Thoracic aorta (tissue), 2 donors: Measurements from ENCODE around the gene APBB3. TPM values are rescaled to one million over a fixed set of nuclear protein-coding genes. Genes with fewer than 3 reads are reported as not detected.
A peak's percentile ranks its signal among the peaks of the same experiment; 100 is the strongest.

ENCODE experiments used
- ATAC-seq: fragments of 150-250 bp; one replicate; pipeline ENCODE4 v1.8.0; 2017; ENCODE audit warnings: low read depth; ENCODE audit not compliant: insufficient number of reproducible peaks, low FRiP score
- DNase-seq: peaks from one replicate; pipeline ENCODE4 v3.0.0-alpha.2; 2020; ENCODE audit warnings: low spot score
- H3K27ac ChIP-seq, 2 donors: fragments of 200-600 bp; sonication (generic); 1 replicate in 1 of 2; 2 replicates in 1 of 2; pipeline ENCODE4 v1.5.1; 2016; ENCODE audit warnings: mild to moderate bottlenecking in 2 of 2, moderate library complexity in 2 of 2
- H3K27me3 ChIP-seq: fragments of 200-600 bp; sonication (generic); replicated peaks from 2 replicates; pipeline ENCODE4 v1.6.0; 2016; ENCODE audit warnings: mild to moderate bottlenecking; ENCODE audit not compliant: insufficient read depth
- H3K36me3 ChIP-seq: fragments of 200-600 bp; sonication (generic); one replicate; pipeline ENCODE4 v1.5.1; 2016
- H3K4me1 ChIP-seq, 2 donors: fragments of 200-600 bp; sonication (generic); 1 replicate in 1 of 2; 2 replicates in 1 of 2; pipeline versions ENCODE4 v1.5.1 to v1.6.0; 2016; ENCODE audit warnings: low read depth in 2 of 2, mild to moderate bottlenecking in 1 of 2; ENCODE audit not compliant: control insufficient read depth in 1 of 2
- H3K4me3 ChIP-seq: fragments of 200-600 bp; sonication (generic); 2 replicates; pipeline ENCODE4 v1.5.1; 2016; ENCODE audit warnings: mild to moderate bottlenecking
- H3K9me3 ChIP-seq: fragments of 200-600 bp; sonication (generic); 2 replicates; pipeline ENCODE4 v1.5.1; 2016
- total RNA-seq, 2 donors: library from RNA; depleted of rRNA; stranded (reverse); fragments of >200 nt; gene quantifications; one replicate each; pipeline versions ENCODE4 v1.1.0 to v1.2.3, GENCODE V29; 2016
- TF ChIP-seq, protein P1 (sequence below): fragments of 200-600 bp; sonication (generic); IDR thresholded peaks from one replicate; pipeline ENCODE4 v1.5.1; 2019; ENCODE audit warnings: antibody characterized with exemption

The APBB3 gene
- total RNA-seq, 2 donors from 2014 or later = 31.3 to 34.9 TPM

DNA sequence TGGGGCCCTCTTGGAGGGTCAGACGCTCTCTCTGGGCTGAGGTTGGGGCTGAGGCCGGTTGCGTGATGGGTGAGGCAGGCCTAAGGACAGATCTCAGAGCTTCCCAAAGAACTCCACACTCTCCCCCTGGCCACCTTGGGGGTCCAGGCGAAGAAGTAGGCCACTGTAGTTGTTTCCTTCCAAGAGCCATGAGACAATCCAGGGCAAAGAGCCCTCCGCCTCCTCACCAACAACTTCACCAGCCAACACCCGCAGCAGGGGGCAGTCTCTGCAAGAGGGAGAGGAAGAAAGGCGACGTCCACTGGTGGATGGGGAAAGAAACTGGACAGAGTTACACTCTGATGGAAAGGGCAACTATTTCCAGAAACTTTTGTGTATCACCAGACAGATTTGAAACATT is 10.9 kb upstream of the APBB3 start:
- ATAC-seq (peak; percentile 44), DNase-seq (no peak)
- no peaks in the 10 kb centered on the region for H3K9me3 ChIP-seq
- H3K36me3 ChIP-seq = no peaks in the 10 kb centered on the region
- H3K27me3 ChIP-seq = no peaks in the 10 kb centered on the region
- H3K27ac ChIP-seq = no peak overlapping the region
- TF ChIP-seq, protein P1, sequence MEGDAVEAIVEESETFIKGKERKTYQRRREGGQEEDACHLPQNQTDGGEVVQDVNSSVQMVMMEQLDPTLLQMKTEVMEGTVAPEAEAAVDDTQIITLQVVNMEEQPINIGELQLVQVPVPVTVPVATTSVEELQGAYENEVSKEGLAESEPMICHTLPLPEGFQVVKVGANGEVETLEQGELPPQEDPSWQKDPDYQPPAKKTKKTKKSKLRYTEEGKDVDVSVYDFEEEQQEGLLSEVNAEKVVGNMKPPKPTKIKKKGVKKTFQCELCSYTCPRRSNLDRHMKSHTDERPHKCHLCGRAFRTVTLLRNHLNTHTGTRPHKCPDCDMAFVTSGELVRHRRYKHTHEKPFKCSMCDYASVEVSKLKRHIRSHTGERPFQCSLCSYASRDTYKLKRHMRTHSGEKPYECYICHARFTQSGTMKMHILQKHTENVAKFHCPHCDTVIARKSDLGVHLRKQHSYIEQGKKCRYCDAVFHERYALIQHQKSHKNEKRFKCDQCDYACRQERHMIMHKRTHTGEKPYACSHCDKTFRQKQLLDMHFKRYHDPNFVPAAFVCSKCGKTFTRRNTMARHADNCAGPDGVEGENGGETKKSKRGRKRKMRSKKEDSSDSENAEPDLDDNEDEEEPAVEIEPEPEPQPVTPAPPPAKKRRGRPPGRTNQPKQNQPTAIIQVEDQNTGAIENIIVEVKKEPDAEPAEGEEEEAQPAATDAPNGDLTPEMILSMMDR = no peak
- H3K4me1 ChIP-seq = peaks cover 2 to 3% of the 10 kb centered on the region in 2 donors
- H3K4me3 ChIP-seq = no peak overlapping the region

DNA sequence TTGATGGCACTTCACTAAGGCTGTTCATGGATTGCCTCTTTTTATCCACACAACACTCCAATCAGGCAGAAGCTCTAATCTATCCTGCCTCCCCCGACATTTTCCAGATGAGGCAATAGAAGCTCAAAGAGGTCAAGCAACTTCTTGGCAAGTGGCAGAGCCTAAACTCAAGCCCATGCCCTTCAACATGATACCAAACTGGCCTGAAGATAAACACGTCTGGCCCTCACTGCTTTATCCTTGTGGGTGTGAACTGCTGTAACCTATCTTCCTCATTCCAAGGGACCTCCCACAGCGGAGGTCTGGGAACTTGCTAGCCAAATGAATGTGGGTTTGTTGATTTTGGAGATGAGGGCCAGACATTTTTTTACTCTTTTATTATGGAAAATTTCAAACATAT is 9.8 kb upstream of the APBB3 start:
- Histone ChIP-seq H3K27me3 (no peaks in the 10 kb centered on the region), H3K4me3 (no peak overlapping the region), H3K4me1 (peaks cover 5 to 14% of the 10 kb centered on the region in 2 donors), H3K36me3 (peaks cover under 1% of the 10 kb centered on the region), H3K9me3 (no peaks in the 10 kb centered on the region), H3K27ac (no peak overlapping the region)
- TF ChIP-seq, protein P1 = no peak
- ATAC-seq (no peak), DNase-seq (no peak)

DNA sequence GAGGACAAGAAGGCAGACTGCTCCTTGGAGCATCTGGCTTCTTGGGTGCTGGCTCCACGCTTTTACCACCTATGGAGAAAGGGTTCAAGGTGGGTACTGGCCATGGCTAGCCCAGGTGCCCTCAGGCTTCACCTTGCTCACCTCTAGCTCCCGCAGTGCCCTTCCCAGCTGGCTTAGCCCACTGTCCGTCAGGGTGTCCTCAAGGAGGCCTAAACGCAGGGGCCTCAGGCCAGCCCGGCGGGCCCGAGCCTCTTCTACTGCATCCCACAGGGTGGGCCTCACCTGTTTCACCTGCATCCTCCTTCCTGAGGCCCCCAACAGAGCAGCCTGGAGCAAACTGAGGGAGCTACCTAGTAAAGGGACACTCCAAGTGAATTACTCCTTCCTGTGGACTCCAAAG is 9.3 kb upstream of the APBB3 start:
- H3K9me3 ChIP-seq = no peaks in the 10 kb centered on the region
- no peak overlapping the region for H3K27ac ChIP-seq
- TF ChIP-seq, protein P1 = no peak
- no peak overlapping the region for H3K4me3 ChIP-seq
- DNase-seq = no peak
- H3K27me3 ChIP-seq = no peaks in the 10 kb centered on the region
- H3K4me1 ChIP-seq = peaks cover 5 to 17% of the 10 kb centered on the region in 2 donors
- H3K36me3 ChIP-seq = peaks cover 3% of the 10 kb centered on the region
- ATAC-seq = no peak

DNA sequence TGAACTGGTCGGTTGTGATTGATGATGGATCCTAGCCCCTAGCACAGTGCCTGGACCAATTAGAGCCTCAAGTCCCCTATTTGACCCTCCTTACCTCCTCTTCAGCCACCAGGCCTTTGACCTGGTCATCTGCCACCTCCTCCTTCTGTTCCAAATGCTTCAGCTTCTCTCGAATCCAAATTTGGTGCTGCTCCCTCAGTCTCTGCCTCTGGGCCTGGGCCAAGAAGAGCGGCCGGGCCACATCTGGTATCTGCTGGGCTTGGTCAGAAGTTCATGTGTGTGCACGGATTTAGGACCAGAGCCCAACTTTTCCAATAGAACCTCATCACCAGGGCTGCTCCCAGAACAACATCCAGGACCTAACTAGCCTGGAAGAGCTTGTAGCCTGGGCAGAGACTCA is 6.7 kb upstream of the APBB3 start:
- no peak for ATAC-seq
- H3K4me1 ChIP-seq = peaks cover 3 to 42% of the 10 kb centered on the region in 2 donors

DNA sequence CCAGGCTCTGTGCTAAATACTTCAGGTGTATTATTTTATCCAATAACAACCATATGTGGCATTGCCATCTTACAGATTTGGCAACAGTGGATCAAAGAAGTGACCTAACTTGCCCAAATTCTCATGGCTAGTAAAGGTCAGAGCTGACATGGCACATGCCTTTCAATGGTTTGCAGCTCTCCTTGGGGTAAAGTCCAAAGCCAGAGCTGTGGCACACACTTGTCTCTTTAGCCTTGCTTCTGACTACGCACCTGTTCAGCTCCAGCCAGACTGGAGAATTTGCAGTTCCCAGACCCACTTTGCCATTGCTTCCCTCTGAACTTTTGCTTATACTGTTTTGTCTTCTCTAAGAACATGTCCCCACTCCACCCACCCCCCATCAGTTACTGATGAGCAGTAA is 6.1 kb upstream of the APBB3 start:
- H3K27ac ChIP-seq = peak overlapping the region in 1 of 2 donors; percentile 65
- no peak for DNase-seq
- no peaks in the 10 kb centered on the region for H3K9me3 ChIP-seq
- H3K36me3 ChIP-seq = peaks cover 13% of the 10 kb centered on the region
- peaks cover 8 to 49% of the 10 kb centered on the region in 2 donors for H3K4me1 ChIP-seq
- TF ChIP-seq, protein P1 = no peak
- H3K27me3 ChIP-seq = no peaks in the 10 kb centered on the region
- ATAC-seq = no peak
- no peak overlapping the region for H3K4me3 ChIP-seq

More for the DNA sequence above, 6.7 kb upstream of the APBB3 start:
- no peaks in the 10 kb centered on the region for H3K27me3 ChIP-seq
- H3K27ac ChIP-seq = no peak overlapping the region
- H3K36me3 ChIP-seq = peaks cover 13% of the 10 kb centered on the region
- no peak for DNase-seq
- TF ChIP-seq, protein P1 = no peak
- no peak overlapping the region for H3K4me3 ChIP-seq
- H3K9me3 ChIP-seq = no peaks in the 10 kb centered on the region
